Measurements from ENCODE around the gene MTAP. TPM values are rescaled to one million over a fixed set of nuclear protein-coding genes. Genes with fewer than 3 reads are reported as not detected.

MTAP gene
- total RNA-seq, 1 donor from 2014 or later, result 37.2 TPM

GRCh38 chr9:21933281-21933680 is 130.8 kb downstream of the MTAP start:
- Mint-ChIP-seq H3K4me1 (ENCODE audit: unreplicated experiment) (no peaks in the 10 kb centered on the region), H3K4me3 (ENCODE audit: unreplicated experiment) (no peak overlapping the region), H3K36me3 (ENCODE audit: low read depth, unreplicated experiment) (no peaks in the 10 kb centered on the region), H3K27me3 (ENCODE audit: unreplicated experiment) (peaks cover 2% of the 10 kb centered on the region), H3K9me3 (ENCODE audit: unreplicated experiment) (no peaks in the 10 kb centered on the region), H3K27ac (ENCODE audit: unreplicated experiment) (no peak overlapping the region)
- TF ChIP-seq CTCF (IDR thresholded peaks at IDR 0.05; ENCODE audit: unreplicated experiment), result no peak
- DNase-seq (ENCODE audit: low spot score), result no peak

GRCh38 chr9:21933865-21934264 is 131.4 kb downstream of the MTAP start:
- TF ChIP-seq CTCF (IDR thresholded peaks at IDR 0.05; ENCODE audit: unreplicated experiment), result no peak
- Mint-ChIP-seq H3K4me1 (ENCODE audit: unreplicated experiment) (no peaks in the 10 kb centered on the region), H3K4me3 (ENCODE audit: unreplicated experiment) (no peak overlapping the region), H3K27ac (ENCODE audit: unreplicated experiment) (no peak overlapping the region), H3K27me3 (ENCODE audit: unreplicated experiment) (peaks cover 2% of the 10 kb centered on the region), H3K36me3 (ENCODE audit: low read depth, unreplicated experiment) (no peaks in the 10 kb centered on the region), H3K9me3 (ENCODE audit: unreplicated experiment) (no peaks in the 10 kb centered on the region)
- no peak for DNase-seq (ENCODE audit: low spot score)

- Mint-ChIP-seq H3K27me3 (ENCODE audit: unreplicated experiment) (peaks cover 2% of the 10 kb centered on the region), H3K4me3 (ENCODE audit: unreplicated experiment) (no peak overlapping the region), H3K36me3 (ENCODE audit: low read depth, unreplicated experiment) (no peaks in the 10 kb centered on the region), H3K27ac (ENCODE audit: unreplicated experiment) (no peak overlapping the region), H3K9me3 (ENCODE audit: unreplicated experiment) (no peaks in the 10 kb centered on the region), H3K4me1 (ENCODE audit: unreplicated experiment) (no peaks in the 10 kb centered on the region)
- TF ChIP-seq CTCF (IDR thresholded peaks at IDR 0.05; ENCODE audit: unreplicated experiment), result no peak
- no peak for DNase-seq (ENCODE audit: low spot score)
Measured at GRCh38 chr9:21935631-21936030, 133.2 kb downstream of the MTAP start.

GRCh38 chr9:21936161-21936560 is 133.7 kb downstream of the MTAP start:
- Mint-ChIP-seq H3K9me3 (ENCODE audit: unreplicated experiment) (no peaks in the 10 kb centered on the region), H3K36me3 (ENCODE audit: low read depth, unreplicated experiment) (no peaks in the 10 kb centered on the region), H3K4me3 (ENCODE audit: unreplicated experiment) (no peak overlapping the region), H3K27me3 (ENCODE audit: unreplicated experiment) (no peaks in the 10 kb centered on the region), H3K4me1 (ENCODE audit: unreplicated experiment) (no peaks in the 10 kb centered on the region), H3K27ac (ENCODE audit: unreplicated experiment) (no peak overlapping the region)
- TF ChIP-seq CTCF (IDR thresholded peaks at IDR 0.05; ENCODE audit: unreplicated experiment), result no peak
- DNase-seq (ENCODE audit: low spot score), result no peak

- TF ChIP-seq CTCF (IDR thresholded peaks at IDR 0.05; ENCODE audit: unreplicated experiment), result no peak
- Mint-ChIP-seq H3K36me3 (ENCODE audit: low read depth, unreplicated experiment) (no peaks in the 10 kb centered on the region), H3K27ac (ENCODE audit: unreplicated experiment) (no peak overlapping the region)
Measured at GRCh38 chr9:21941337-21941995, 139.0 kb downstream of the MTAP start.

More at GRCh38 chr9:21941337-21941995, 139.0 kb downstream of the MTAP start:
- no peaks in the 10 kb centered on the region for H3K9me3 Mint-ChIP-seq (ENCODE audit: unreplicated experiment)
- no peaks in the 10 kb centered on the region for H3K27me3 Mint-ChIP-seq (ENCODE audit: unreplicated experiment)
- no peak for DNase-seq (ENCODE audit: low spot score)
- H3K4me1 Mint-ChIP-seq (ENCODE audit: unreplicated experiment), result no peaks in the 10 kb centered on the region
- H3K4me3 Mint-ChIP-seq (ENCODE audit: unreplicated experiment), result no peak overlapping the region

All from endothelial cell (in vitro differentiated cells).